Mesothelial cell of epicardium (in vitro differentiated cells): ENCODE measurements around the gene LGR4. TPM values are rescaled to one million over a fixed set of nuclear protein-coding genes. Genes with fewer than 3 reads are reported as not detected.

Experiments
- DNase-seq, 2 experiments: peaks; one replicate each; pipeline ENCODE4 v3.0.0; 2021; ENCODE audit warnings: low spot score in 2 of 2; ENCODE audit not compliant: unreplicated experiment in 2 of 2
- H3K27ac Mint-ChIP-seq: 2 replicates; pipeline ENCODE4 v1.8.0; 2021; ENCODE audit warnings: mixed read lengths
- H3K27me3 Mint-ChIP-seq: 2 replicates; pipeline ENCODE4 v1.8.0; 2021; ENCODE audit warnings: low read depth, mixed read lengths
- H3K36me3 Mint-ChIP-seq: 2 replicates; pipeline ENCODE4 v1.8.0; 2021; ENCODE audit warnings: mixed read lengths
- H3K4me1 Mint-ChIP-seq: 2 replicates; pipeline ENCODE4 v1.8.0; 2021; ENCODE audit warnings: mixed read lengths
- H3K4me3 Mint-ChIP-seq: 2 replicates; pipeline ENCODE4 v1.8.0; 2021; ENCODE audit warnings: mild to moderate bottlenecking, moderate library complexity, mixed read lengths
- H3K9me3 Mint-ChIP-seq: 2 replicates; pipeline ENCODE4 v1.8.0; 2021; ENCODE audit warnings: mixed read lengths
- total RNA-seq: library from RNA; stranded (reverse); gene quantifications from 3 replicates; pipeline ENCODE4 v1.2.1, GENCODE V29; 2021
- TF ChIP-seq, protein P1 (sequence below): fragments of 200-600 bp; sonication (generic); IDR thresholded peaks from one replicate; pipeline ENCODE4 v1.5.0; 2021; ENCODE audit warnings: antibody characterized with exemption; ENCODE audit not compliant: unreplicated experiment

The LGR4 gene
- total RNA-seq, 1 donor from 2014 or later: 28.2 TPM

DNA sequence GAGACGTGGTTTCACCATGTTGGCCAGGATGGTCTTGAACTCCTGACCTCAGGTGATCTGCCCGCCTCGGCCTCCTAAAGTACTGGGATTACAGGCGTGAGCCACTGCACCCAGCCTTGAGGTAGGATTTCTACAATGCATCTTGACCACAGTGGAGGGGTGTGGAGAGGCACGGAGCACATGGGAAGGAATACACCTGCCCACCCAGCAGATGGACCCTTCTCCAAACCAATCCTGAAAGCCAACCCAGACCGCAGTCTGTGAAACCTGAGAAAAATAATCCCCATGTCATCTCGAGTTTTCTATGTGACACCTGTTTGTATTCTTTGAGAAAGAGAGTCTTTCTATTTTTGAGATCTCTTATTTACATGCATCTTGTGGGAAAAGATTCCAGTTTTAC lies 32.5 kb downstream of the LGR4 start:
- no peaks in the 10 kb centered on the region for H3K27me3 Mint-ChIP-seq
- H3K4me3 Mint-ChIP-seq: no peak overlapping the region
- H3K4me1 Mint-ChIP-seq: peaks cover 11% of the 10 kb centered on the region
- TF ChIP-seq, protein P1, sequence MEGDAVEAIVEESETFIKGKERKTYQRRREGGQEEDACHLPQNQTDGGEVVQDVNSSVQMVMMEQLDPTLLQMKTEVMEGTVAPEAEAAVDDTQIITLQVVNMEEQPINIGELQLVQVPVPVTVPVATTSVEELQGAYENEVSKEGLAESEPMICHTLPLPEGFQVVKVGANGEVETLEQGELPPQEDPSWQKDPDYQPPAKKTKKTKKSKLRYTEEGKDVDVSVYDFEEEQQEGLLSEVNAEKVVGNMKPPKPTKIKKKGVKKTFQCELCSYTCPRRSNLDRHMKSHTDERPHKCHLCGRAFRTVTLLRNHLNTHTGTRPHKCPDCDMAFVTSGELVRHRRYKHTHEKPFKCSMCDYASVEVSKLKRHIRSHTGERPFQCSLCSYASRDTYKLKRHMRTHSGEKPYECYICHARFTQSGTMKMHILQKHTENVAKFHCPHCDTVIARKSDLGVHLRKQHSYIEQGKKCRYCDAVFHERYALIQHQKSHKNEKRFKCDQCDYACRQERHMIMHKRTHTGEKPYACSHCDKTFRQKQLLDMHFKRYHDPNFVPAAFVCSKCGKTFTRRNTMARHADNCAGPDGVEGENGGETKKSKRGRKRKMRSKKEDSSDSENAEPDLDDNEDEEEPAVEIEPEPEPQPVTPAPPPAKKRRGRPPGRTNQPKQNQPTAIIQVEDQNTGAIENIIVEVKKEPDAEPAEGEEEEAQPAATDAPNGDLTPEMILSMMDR: no peak
- no peak for DNase-seq
- H3K36me3 Mint-ChIP-seq: no peaks in the 10 kb centered on the region
- no peaks in the 10 kb centered on the region for H3K9me3 Mint-ChIP-seq
- H3K27ac Mint-ChIP-seq: no peak overlapping the region

DNA sequence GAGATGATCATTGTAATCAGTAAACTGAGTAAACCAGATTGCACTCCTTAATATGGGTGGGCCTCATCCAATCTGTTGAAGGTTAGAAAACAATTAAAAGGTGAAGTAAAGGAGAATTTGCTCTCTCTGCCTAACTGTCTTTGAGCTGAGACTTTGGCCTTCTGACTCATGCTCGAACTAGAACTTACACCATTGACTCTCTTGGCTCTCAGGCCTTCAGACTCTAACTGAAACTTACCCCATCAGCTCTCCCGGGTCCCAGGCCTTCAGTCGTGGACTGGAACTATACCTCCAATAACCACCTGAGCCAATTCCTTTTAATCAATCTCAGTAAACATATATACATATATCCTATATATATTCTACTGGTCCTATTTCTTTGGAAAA lies 34.0 kb downstream of the LGR4 start:
- H3K9me3 Mint-ChIP-seq: no peaks in the 10 kb centered on the region
- no peaks in the 10 kb centered on the region for H3K27me3 Mint-ChIP-seq
- no peak for DNase-seq
- H3K4me1 Mint-ChIP-seq: no peaks in the 10 kb centered on the region
- no peak overlapping the region for H3K27ac Mint-ChIP-seq
- TF ChIP-seq, protein P1: no peak
- no peaks in the 10 kb centered on the region for H3K36me3 Mint-ChIP-seq
- no peak overlapping the region for H3K4me3 Mint-ChIP-seq

DNA sequence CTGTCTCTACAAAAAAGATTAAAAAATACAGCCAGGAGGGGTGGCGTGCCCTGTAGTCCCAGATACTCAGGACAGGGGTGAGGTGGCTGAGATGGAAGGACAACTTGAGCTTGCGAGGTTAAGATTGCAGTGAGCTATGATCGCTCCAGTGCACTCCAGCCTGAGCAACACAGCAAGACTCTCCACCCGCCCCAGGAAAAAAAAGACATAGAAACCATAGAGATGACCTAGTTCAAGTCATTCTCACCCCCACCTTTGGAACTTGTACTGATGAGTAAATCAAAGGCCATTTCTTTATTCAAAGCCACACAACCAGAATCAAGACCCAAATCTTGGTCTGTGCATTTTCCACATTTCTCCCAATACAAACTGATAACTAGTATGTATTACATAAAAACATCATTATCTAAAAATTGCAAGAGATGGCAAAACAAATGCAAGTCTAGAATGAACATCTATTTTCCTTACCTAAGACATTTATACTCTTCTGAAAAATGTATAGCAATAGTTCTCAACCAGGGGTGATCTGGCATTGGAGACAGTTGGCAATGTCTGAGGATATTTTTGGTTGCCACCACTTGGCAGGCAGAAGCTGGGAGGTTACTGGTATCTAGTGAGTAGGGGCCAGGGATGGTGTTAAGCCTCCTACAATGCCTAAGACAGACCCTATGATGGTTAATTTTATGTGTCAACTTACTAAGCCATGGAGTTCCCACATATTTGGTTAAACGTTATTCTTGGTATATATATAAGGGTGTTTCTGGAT lies 34.6 kb downstream of the LGR4 start:
- Mint-ChIP-seq H3K4me3 (no peak overlapping the region), H3K9me3 (no peaks in the 10 kb centered on the region), H3K27ac (no peak overlapping the region), H3K4me1 (no peaks in the 10 kb centered on the region), H3K27me3 (no peaks in the 10 kb centered on the region), H3K36me3 (no peaks in the 10 kb centered on the region)
- no peak for DNase-seq
- TF ChIP-seq, protein P1: no peak

DNA sequence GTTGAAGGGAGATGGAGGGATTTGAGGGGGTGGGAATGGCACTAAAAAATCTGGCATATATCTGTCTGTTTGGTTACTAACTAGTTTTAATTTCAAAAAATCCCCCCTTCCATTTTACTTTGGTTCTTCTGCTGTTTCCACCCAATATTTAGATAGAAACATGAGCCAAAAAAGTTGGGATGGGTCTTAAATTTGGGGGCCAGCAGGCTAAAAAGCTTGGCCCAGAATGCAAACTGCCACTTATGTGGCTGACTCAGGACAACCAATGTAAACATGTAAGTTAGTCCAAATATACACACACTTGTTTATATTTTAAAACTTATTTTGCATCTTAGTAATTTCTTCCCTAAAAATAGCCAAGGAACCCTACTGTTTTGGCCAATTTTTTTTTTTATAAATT lies 35.7 kb downstream of the LGR4 start:
- no peak for DNase-seq
- Mint-ChIP-seq H3K4me3 (no peak overlapping the region), H3K36me3 (no peaks in the 10 kb centered on the region), H3K27ac (no peak overlapping the region), H3K4me1 (no peaks in the 10 kb centered on the region), H3K9me3 (no peaks in the 10 kb centered on the region), H3K27me3 (no peaks in the 10 kb centered on the region)
- TF ChIP-seq, protein P1: no peak

DNA sequence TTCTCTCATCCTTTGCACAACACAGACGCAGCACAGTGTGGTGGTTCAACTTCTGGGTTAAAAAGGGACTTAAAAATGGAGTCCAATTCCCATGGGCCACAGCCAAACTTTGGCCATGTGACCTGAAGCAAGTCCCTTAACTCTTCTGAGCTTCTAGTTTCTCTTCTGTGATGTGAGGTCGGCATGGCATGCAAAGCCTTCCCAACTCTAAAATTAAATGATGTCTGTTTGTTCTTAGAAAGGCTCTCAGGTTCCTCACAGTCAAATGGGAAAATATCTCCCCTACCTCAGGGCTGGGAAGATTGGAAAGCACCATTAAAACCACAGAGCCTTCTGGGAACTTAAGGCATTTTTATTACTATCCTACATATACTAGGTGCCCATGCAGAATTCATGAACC lies 38.8 kb downstream of the LGR4 start:
- no peaks in the 10 kb centered on the region for H3K4me1 Mint-ChIP-seq

More for the DNA sequence above, 38.8 kb downstream of the LGR4 start:
- no peak for DNase-seq
- Mint-ChIP-seq H3K36me3 (no peaks in the 10 kb centered on the region), H3K9me3 (no peaks in the 10 kb centered on the region), H3K27me3 (no peaks in the 10 kb centered on the region), H3K4me3 (no peak overlapping the region), H3K27ac (no peak overlapping the region)
- TF ChIP-seq, protein P1: no peak
